C4-2B (cell line): Measurements from ENCODE around the gene ALG2.

Experiments used
- ZFX ChIP-seq: fragments of 450-650 bp; IDR thresholded peaks from 2 replicates; pipeline ENCODE4 v1.6.1; 2017
- TF ChIP-seq, protein P1 (sequence below): fragments of 450-650 bp; conservative IDR thresholded peaks from 2 replicates; pipeline ENCODE4 v1.5.1; 2017; ENCODE audit warnings: mild to moderate bottlenecking

DNA sequence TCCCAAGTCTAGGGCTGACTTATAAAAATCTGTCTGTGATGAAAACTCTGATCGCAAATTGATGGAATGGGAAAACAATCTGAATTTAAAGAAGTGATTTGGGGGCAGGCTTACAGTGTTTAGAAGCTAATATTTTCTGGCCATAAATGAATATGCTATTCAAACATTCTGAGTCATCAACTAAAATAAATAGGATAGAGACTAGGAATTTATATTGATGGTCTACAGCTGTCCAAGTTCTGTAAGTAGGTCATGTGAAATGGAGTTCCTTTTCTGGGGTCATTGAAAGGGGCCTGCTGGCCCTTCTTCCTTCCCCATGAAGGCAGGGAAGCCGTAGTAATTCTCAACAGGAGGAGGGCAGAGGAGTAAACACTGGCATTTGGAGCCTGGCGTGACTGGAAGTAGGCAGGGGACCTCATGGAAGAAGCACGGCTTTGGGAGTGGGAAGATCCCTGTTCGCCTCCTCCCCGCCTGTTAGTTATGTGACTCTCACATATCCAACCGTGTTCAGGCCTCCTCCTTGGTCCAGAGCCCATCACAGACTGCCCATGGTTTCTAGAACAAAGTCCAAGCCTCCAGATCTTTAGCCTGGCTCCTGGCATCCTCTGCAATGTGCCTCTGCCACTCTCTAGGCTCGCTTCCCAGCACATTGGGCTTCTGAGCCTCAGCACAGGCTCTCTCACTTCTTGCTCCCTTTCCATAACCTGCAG is 31.7 kb downstream of the ALG2 start:
- TF ChIP-seq, protein P1, sequence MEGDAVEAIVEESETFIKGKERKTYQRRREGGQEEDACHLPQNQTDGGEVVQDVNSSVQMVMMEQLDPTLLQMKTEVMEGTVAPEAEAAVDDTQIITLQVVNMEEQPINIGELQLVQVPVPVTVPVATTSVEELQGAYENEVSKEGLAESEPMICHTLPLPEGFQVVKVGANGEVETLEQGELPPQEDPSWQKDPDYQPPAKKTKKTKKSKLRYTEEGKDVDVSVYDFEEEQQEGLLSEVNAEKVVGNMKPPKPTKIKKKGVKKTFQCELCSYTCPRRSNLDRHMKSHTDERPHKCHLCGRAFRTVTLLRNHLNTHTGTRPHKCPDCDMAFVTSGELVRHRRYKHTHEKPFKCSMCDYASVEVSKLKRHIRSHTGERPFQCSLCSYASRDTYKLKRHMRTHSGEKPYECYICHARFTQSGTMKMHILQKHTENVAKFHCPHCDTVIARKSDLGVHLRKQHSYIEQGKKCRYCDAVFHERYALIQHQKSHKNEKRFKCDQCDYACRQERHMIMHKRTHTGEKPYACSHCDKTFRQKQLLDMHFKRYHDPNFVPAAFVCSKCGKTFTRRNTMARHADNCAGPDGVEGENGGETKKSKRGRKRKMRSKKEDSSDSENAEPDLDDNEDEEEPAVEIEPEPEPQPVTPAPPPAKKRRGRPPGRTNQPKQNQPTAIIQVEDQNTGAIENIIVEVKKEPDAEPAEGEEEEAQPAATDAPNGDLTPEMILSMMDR, result no peak
- no peak for TF ChIP-seq ZFX
